K562 (cell line): ENCODE measurements around the gene TPM4. TPM values are rescaled to one million over a fixed set of nuclear protein-coding genes. Genes with fewer than 3 reads are reported as not detected.
A peak's percentile ranks its signal among the peaks of the same experiment; 100 is the strongest.

Source experiments
- ATAC-seq: fragments of 200-7000 bp; cut with Tn5 transposase; 3 replicates; pipeline ENCODE4 v1.9.1; 2020; ENCODE audit warnings: moderate library complexity
- BruUV-seq: library from RNA; stranded (reverse); fragments of 400-500 nt; replicated peaks from 2 replicates; lab custom pipeline; 2021; lab: Mats Ljungman, UMichigan
- CTCF ChIA-PET: fragments of 300-600 bp; formaldehyde crosslinking; extraction: SDS; loops from one replicate; lab custom pipeline; 2021; ENCODE audit warnings: low intra/inter-chr PET ratio; lab: Yijun Ruan, JAX
- POLR2A ChIA-PET: fragments of 300-600, 350-650 bp; sonication (Branson Sonifier 250); formaldehyde crosslinking; extraction: SDS; loops from one replicate; lab custom pipeline; 2021; ENCODE audit warnings: antibody characterized with exemption, inconsistent platforms; lab: Yijun Ruan, JAX
- DNase-seq, 4 experiments: peaks; one replicate each; pipeline versions ENCODE4 v3.0.0 to v3.0.0-alpha.2; 2011 to 2018; ENCODE audit warnings: low spot score in 3 of 4, mixed read lengths in 3 of 4; ENCODE audit errors: extremely low read depth in 1 of 4
- FAIRE-seq: peaks from 2 replicates; lab custom pipeline; 2011; peaks lifted over from hg19 to GRCh38; lab: Jason Lieb, UNC
- H2AFZ ChIP-seq: 2 replicates; pipeline ENCODE4 v1.6.0; 2011; ENCODE audit warnings: low read depth, low read length, control low read depth, inconsistent platforms
- H3K27ac ChIP-seq: fragments of 200-600 bp; 3 replicates; pipeline ENCODE4 v1.8.0; 2011; ENCODE audit warnings: low read depth, mild to moderate bottlenecking, control low read depth, inconsistent platforms, low read length, moderate library complexity, mixed read lengths; ENCODE audit errors: extremely low read depth
- H3K27me3 ChIP-seq, 2 experiments: fragments of 300-600 bp in 1 of 2; 2 replicates in 1 of 2; 3 replicates in 1 of 2; pipeline versions ENCODE4 v1.6.0 to v1.8.0; 2011; ENCODE audit warnings: inconsistent platforms in 2 of 2, low read length in 2 of 2, mild to moderate bottlenecking in 1 of 2, mixed read lengths in 1 of 2, moderate library complexity in 1 of 2; ENCODE audit not compliant: control insufficient read depth in 2 of 2, insufficient read depth in 2 of 2
- H3K36me3 ChIP-seq: fragments of 300-600 bp; 3 replicates; pipeline ENCODE4 v1.8.0; 2011; ENCODE audit warnings: mild to moderate bottlenecking, low read length, inconsistent platforms; ENCODE audit not compliant: control insufficient read depth, insufficient read depth
- H3K4me1 ChIP-seq, 2 experiments: fragments of 200-600 bp in 1 of 2; replicated peaks in 1 of 2; 2 replicates in 1 of 2; 3 replicates in 1 of 2; pipeline versions ENCODE4 v1.5.1 to v1.8.0; 2011; ENCODE audit warnings: inconsistent platforms in 2 of 2, low read length in 2 of 2, mild to moderate bottlenecking in 1 of 2, mixed read lengths in 1 of 2, moderate library complexity in 1 of 2; ENCODE audit not compliant: control insufficient read depth in 2 of 2, insufficient read depth in 2 of 2
- H3K4me2 ChIP-seq: 2 replicates; pipeline ENCODE4 v1.6.1; 2011; ENCODE audit warnings: low read length, control low read depth, inconsistent platforms, mixed read lengths; ENCODE audit not compliant: insufficient read depth
- H3K4me3 ChIP-seq: fragments of 200-600 bp; sonication (generic), shearing (Covaris generic); 2 replicates; pipeline ENCODE4 v1.5.1; 2016; ENCODE audit warnings: control low read depth, inconsistent platforms
- H3K79me2 ChIP-seq: fragments of 200-600 bp; 3 replicates; pipeline ENCODE4 v1.8.0; 2011; ENCODE audit warnings: low read length, inconsistent platforms; ENCODE audit not compliant: control insufficient read depth, insufficient read depth
- H3K9ac ChIP-seq, 2 experiments: 2 replicates each; pipeline versions ENCODE4 v1.6.0 to v1.6.1; 2011; ENCODE audit warnings: low read depth in 2 of 2, low read length in 2 of 2, control low read depth in 1 of 2, inconsistent platforms in 1 of 2, mild to moderate bottlenecking in 1 of 2, mixed read lengths in 1 of 2; ENCODE audit not compliant: insufficient read depth in 1 of 2
- H3K9me1 ChIP-seq: one replicate; pipeline ENCODE4 v1.6.0; 2011; ENCODE audit warnings: inconsistent platforms, mild to moderate bottlenecking, low read length, moderate library complexity; ENCODE audit not compliant: control insufficient read depth, insufficient read depth
- H3K9me3 ChIP-seq: replicated peaks from 2 replicates; pipeline ENCODE4 v1.5.1; 2011; ENCODE audit warnings: low read depth, low read length, inconsistent platforms; ENCODE audit not compliant: control insufficient read depth, insufficient read depth
- H4K20me1 ChIP-seq: replicated peaks from 2 replicates; pipeline ENCODE4 v1.6.1; 2011; ENCODE audit warnings: low read length, inconsistent platforms, mixed read lengths; ENCODE audit not compliant: control insufficient read depth, insufficient read depth
- ARID3A ChIP-seq: IDR thresholded peaks from 2 replicates; pipeline ENCODE4 v1.6.1; 2012; ENCODE audit warnings: low read depth, low read length, improper control_type of control experiment, borderline replicate concordance
- ATF1 ChIP-seq, 2 experiments: fragments of 450-650 bp in 1 of 2; IDR thresholded peaks; 2 replicates each; pipeline ENCODE4 v1.6.1; 2016; ENCODE audit warnings: missing compliant biosample characterization in 1 of 2, missing genetic modification characterization in 1 of 2
- CBFA2T2 ChIP-seq: fragments of 450-650 bp; conservative IDR thresholded peaks from 2 replicates; pipeline ENCODE4 v1.6.1; 2017; ENCODE audit warnings: mild to moderate bottlenecking
- CCAR2 ChIP-seq: fragments of 200-400 bp; formaldehyde crosslinking; IDR thresholded peaks from 2 replicates; pipeline ENCODE4 v1.6.1; 2017; ENCODE audit warnings: mild to moderate bottlenecking, low read depth, low read length
- ETV5 ChIP-seq: sonication (generic); formaldehyde crosslinking; IDR thresholded peaks from 2 replicates; pipeline ENCODE4 v1.4.0; 2020; ENCODE audit warnings: low read depth, mild to moderate bottlenecking, missing genetic modification reagents
- GATAD2A ChIP-seq: fragments of 450-650 bp; IDR thresholded peaks from 2 replicates; pipeline ENCODE4 v1.6.1; 2017
- JUND ChIP-seq, 2 experiments: IDR thresholded peaks; 2 replicates in 1 of 2; 3 replicates in 1 of 2; pipeline ENCODE4 v1.6.1; 2011; ENCODE audit warnings: borderline replicate concordance in 2 of 2, low read depth in 2 of 2, low read length in 2 of 2, improper control_type of control experiment in 1 of 2, missing biosample characterization in 1 of 2, missing genetic modification characterization in 1 of 2, missing genetic modification reagents in 1 of 2
- KAT7 ChIP-seq: sonication (generic); formaldehyde crosslinking; IDR thresholded peaks from 2 replicates; pipeline ENCODE4 v1.8.0; 2022; ENCODE audit warnings: missing genetic modification reagents, mild to moderate bottlenecking, borderline replicate concordance
- MAFF ChIP-seq: IDR thresholded peaks from 2 replicates; pipeline ENCODE4 v1.6.1; 2012; ENCODE audit warnings: low read length, improper control_type of control experiment
- RHOXF2B ChIP-seq: fragments of 250-450 bp; sonication (Bioruptor Pico); conservative IDR thresholded peaks from 2 replicates; pipeline ENCODE4 v1.5.1; 2021
- SMARCA5 ChIP-seq: fragments of 450-650 bp; IDR thresholded peaks from 2 replicates; pipeline ENCODE4 v1.6.1; 2016
- YY1 ChIP-seq, 3 experiments: IDR thresholded peaks; 2 replicates each; pipeline ENCODE4 v1.6.1; 2011; ENCODE audit warnings: low read length in 2 of 3, mild to moderate bottlenecking in 2 of 3, moderate library complexity in 2 of 3, borderline replicate concordance in 1 of 3, control low read depth in 1 of 3, low read depth in 1 of 3; ENCODE audit not compliant: insufficient read depth in 3 of 3, insufficient replicate concordance in 2 of 3, control insufficient read depth in 1 of 3, insufficient read length in 1 of 3; ENCODE audit errors: extremely low read depth in 1 of 3
- ZBTB11 ChIP-seq, 3 experiments: fragments of 200-800 bp in 1 of 3; fragments of 250-450 bp in 1 of 3; fragments of 450-650 bp in 1 of 3; sonication (Bioruptor Pico) in 1 of 3; sonication (Bioruptor generic) in 1 of 3; formaldehyde crosslinking in 1 of 3; IDR thresholded peaks; 2 replicates each; pipeline versions ENCODE4 v1.6.1 to v1.8.0; 2016 to 2022; ENCODE audit warnings: mild to moderate bottlenecking in 2 of 3, missing genetic modification characterization in 2 of 3, missing compliant biosample characterization in 1 of 3, moderate library complexity in 1 of 3
- ZNF263 ChIP-seq: sonication (generic); formaldehyde crosslinking; IDR thresholded peaks from 2 replicates; pipeline ENCODE4 v1.8.0; 2022; ENCODE audit warnings: mild to moderate bottlenecking, missing genetic modification reagents, borderline replicate concordance
- WGBS: fragments of 100-300 bp; shearing (Covaris generic); methylation state at CpG from one replicate; pipeline ENCODE4 v1.1.6; 2016; ENCODE audit warnings: low coverage, mixed read lengths; ENCODE audit not compliant: insufficient coverage; ENCODE audit errors: missing lambda C conversion rate; 5-methylcytosine and 5-hydroxymethylcytosine counted together
- in situ Hi-C: fragments of 300-500 bp; cut with MboI; formaldehyde crosslinking; loops from 4 replicates; pipeline ENCODE4 v1.15.0; 2018; ENCODE audit warnings: inconsistent platforms, mixed read lengths
- intact Hi-C: fragments of 100-400 bp; cut with micrococcal nuclease; formaldehyde crosslinking; loops from 2 replicates; pipeline ENCODE4 v1.14.2; 2022
- polyA plus RNA-seq, 8 experiments: library from polyadenylated mRNA; depleted of rRNA in 4 of 8; stranded (reverse) in 5 of 8; unstranded in 3 of 8; fragments of >200 nt; fragmentation: Nextera tagmentation in 2 of 8; fragmentation: Illumina TruSeq in 1 of 8; extraction: Ambion mirVana in 2 of 8; extraction: Trizol in 1 of 8; gene quantifications; 2 replicates each; pipeline versions ENCODE4 v1.2.1 to v1.2.3, GENCODE V29; 2011 to 2014; ENCODE audit warnings: inconsistent platforms in 1 of 8, missing spikeins in 1 of 8
- total RNA-seq, 7 experiments: library from RNA; depleted of rRNA in 6 of 7; stranded (reverse); fragments of >200 nt in 6 of 7; fragmentation: Illumina TruSeq in 2 of 7; extraction: Trizol in 2 of 7; gene quantifications; 2 replicates each; pipeline versions ENCODE4 v1.2.1 to v1.2.3, GENCODE V29; 2011 to 2021; ENCODE audit warnings: low replicate concordance in 1 of 7

The TPM4 gene
- total and polyA plus RNA-seq, 9 of the 15 experiments (the other 6 are each of a cell fraction or from before 2014, with no cell fraction given), result 28.1 to 111 (median 77.4) TPM

- no peaks in the 10 kb centered on the region for H3K27me3 ChIP-seq
- H3K9me3 ChIP-seq, result peaks cover 2% of the 10 kb centered on the region; the same call in 1 of the 2 replicates
- in situ Hi-C loops (no loop called here), intact Hi-C loops (loop anchor here (1.0 kb wide), 1 partner anchor 45 kb away; the partner anchor contains the start of gene RAB8A)
- CTCF ChIA-PET, result interaction anchor here (1.0 to 1.2 kb wide), 2 partner anchors 116 to 119 kb away, joined by 4 to 6 read pairs; partner anchors contain the start of gene FAM32A
- DNase-seq (peak; percentile 63 to 76 (median 68)), FAIRE-seq (peak; percentile 57), ATAC-seq (peak; percentile 82)
- WGBS, result 0% methylated on average over 6 of the region's 6 CpGs
- peak overlapping the region; percentile 35; the same call in 1 of the 2 replicates for H2AFZ ChIP-seq
- no peak overlapping the region for H3K9ac ChIP-seq
- H3K4me1 ChIP-seq, result peaks cover 33 to 35% of the 10 kb centered on the region in 2 experiments
- POLR2A ChIA-PET, result interaction anchor here (0.9 to 2.3 kb wide), 2 partner anchors 10 to 18 kb away, joined by 4 to 6 read pairs; partner anchors contain the start of gene TPM4
- H3K79me2 ChIP-seq, result no peaks in the 10 kb centered on the region
- H4K20me1 ChIP-seq, result no peaks in the 10 kb centered on the region
- no peak overlapping the region for H3K4me2 ChIP-seq
- no TSS peak for BruUV-seq
- no peak overlapping the region for H3K4me3 ChIP-seq
- H3K36me3 ChIP-seq, result no peaks in the 10 kb centered on the region
- no peak overlapping the region; the same call in 2 of the 3 replicates for H3K27ac ChIP-seq
- no peaks in the 10 kb centered on the region for H3K9me1 ChIP-seq
- TF ChIP-seq ZNF263 (CRISPR knock-in tag) (no peak), MAFF (no peak), ATF1 (CRISPR knock-in tag; IDR thresholded peaks at IDR 0.05) (no peak), ATF1 (tag; IDR thresholded peaks at IDR 0.05) (0 out of 2 replicates have a peak, but pooled peaks have one; percentile 9), ETV5 (CRISPR knock-in tag) (peak; percentile 77), KAT7 (CRISPR knock-in tag) (no peak), ZBTB11 (CRISPR knock-in tag; IDR thresholded peaks at IDR 0.05) (no peak), JUND (IDR thresholded peaks at IDR 0.05; ENCODE audit: borderline replicate concordance, low read depth, low read length) (0 out of 2 replicates have a peak, but pooled peaks have one; percentile 3), JUND (tag; IDR thresholded peaks at IDR 0.05; ENCODE audit: borderline replicate concordance, low read depth, low read length) (no peak), ARID3A (no peak), RHOXF2B (CRISPR knock-in tag) (no peak), CBFA2T2 (no peak), SMARCA5 (peak; percentile 100), CCAR2 (no peak), YY1 (IDR thresholded peaks at IDR 0.05; ENCODE audit: borderline replicate concordance in 1 of 3, control insufficient read depth in 1 of 3, extremely low read depth in 1 of 3, insufficient read depth in 3 of 3, insufficient read length in 1 of 3, insufficient replicate concordance in 2 of 3, low read depth in 1 of 3, low read length in 2 of 3) (peak in 1 of 3 experiments; percentile 7), GATAD2A (0 out of 2 replicates have a peak, but pooled peaks have one; percentile 40)
Observed at GRCh38 chr19:16066611-16067104, 9.6 kb upstream of the TPM4 start.
